NCI-H82 (cell line): ENCODE data around the gene UPK1A.
"Not testable (repeated sequence)": the region's sequence is repeated elsewhere in the genome, so short reads cannot be mapped to it uniquely, and the experiment has no call there.

Experiments used
- DNase-seq: peaks from one replicate; lab custom pipeline; 2025; lab: John Stamatoyannopoulos, UW

UPK1A gene

GRCh38 chr19:35717665-35718344 is 51.5 kb downstream of the UPK1A start, which contains the start of gene KMT2B:
Gene KMT2B (plus strand): TSS chr19:35718003. CDS start chr19:35718019, 16 bp downstream.
- no peak for DNase-seq

GRCh38 chr19:35718345-35719041 is 52.2 kb downstream of the UPK1A start:
- peak; percentile 29 for DNase-seq

DNA sequence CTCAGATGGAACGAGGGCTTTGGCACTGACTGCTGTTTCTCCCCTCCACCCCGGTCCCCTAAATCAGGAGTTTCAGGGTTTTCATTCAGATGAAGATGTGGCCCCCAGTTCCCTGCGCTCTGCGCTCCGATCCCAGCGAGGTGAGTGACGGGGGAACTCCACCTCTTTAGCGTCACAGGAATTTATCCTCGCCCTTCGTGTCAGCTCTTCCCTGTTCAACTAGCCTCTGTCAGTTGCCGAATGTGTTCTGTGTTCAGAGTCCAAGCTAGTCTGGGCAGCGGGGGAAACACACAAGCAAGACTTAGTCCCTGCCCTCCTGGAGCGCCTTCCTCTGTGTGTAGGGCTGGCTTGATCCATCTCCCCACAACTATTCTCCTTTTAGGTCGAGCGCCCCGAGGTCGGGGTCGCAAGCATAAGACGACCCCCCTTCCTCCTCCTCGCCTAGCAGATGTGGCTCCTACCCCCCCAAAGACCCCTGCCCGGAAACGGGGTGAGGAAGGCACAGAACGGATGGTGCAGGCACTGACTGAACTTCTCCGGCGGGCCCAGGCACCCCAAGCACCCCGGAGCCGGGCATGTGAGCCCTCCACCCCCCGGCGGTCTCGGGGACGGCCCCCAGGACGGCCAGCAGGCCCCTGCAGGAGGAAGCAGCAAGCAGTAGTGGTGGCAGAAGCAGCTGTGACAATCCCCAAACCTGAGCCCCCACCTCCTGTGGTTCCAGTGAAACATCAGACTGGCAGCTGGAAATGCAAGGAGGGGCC is 53.3 kb downstream of the UPK1A start:
- DNase-seq, result no peak

GRCh38 chr19:35720163-35720524 is 53.8 kb downstream of the UPK1A start:
- no peak for DNase-seq

DNA sequence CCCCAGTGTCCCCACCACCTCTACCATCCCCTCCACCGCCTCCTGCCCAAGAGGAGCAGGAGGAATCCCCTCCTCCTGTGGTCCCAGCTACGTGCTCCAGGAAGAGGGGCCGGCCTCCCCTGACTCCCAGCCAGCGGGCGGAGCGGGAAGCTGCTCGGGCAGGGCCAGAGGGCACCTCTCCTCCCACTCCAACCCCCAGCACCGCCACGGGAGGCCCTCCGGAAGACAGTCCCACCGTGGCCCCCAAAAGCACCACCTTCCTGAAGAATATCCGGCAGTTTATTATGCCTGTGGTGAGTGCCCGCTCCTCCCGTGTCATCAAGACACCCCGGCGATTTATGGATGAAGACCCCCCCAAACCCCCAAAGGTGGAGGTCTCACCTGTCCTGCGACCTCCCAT is 54.3 kb downstream of the UPK1A start:
- DNase-seq, result no peak

GRCh38 chr19:35721374-35721773 is 55.1 kb downstream of the UPK1A start:
- DNase-seq, result no peak

GRCh38 chr19:35722461-35722860 is 56.1 kb downstream of the UPK1A start:
- no peak for DNase-seq

- DNase-seq, result no peak
Observed at GRCh38 chr19:35722897-35723296, 56.6 kb downstream of the UPK1A start.

GRCh38 chr19:35723671-35724070 is 57.4 kb downstream of the UPK1A start:
- DNase-seq, result no peak

- not testable (repeated sequence) for DNase-seq
Observed at GRCh38 chr19:35724132-35724531, 57.8 kb downstream of the UPK1A start.

DNA sequence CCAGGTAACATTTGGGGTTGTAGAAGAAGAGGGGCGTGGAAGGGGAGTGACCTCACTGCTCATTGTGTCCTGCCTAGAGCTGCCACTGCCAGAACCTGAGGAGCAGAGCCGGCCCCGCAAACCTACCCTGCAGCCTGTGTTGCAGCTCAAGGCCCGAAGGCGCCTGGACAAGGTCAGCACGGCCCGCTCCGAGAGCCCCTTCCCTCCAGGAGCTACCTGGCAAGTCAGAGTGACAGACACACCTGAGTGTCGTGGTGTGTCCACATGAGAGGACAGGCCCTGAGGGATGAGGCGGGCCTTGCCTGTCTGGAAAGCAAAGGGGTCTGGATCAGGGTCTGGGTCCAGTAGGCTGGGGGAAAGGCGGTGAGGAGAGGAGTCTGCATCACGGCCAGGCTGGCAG is 58.2 kb downstream of the UPK1A start:
- DNase-seq, result no peak

- DNase-seq, result no peak
Observed at GRCh38 chr19:35725216-35725861, 59.0 kb downstream of the UPK1A start.

- DNase-seq, result no peak
Observed at GRCh38 chr19:35727053-35727955, 61.0 kb downstream of the UPK1A start.
